Right lobe of liver (tissue), 6 donors: ENCODE measurements around the gene PROK1. TPM values are rescaled to one million over a fixed set of nuclear protein-coding genes. Genes with fewer than 3 reads are reported as not detected.

Experiments
- ATAC-seq, 4 donors: fragments of 200-7000 bp; cut with Tn5 transposase; one replicate each; pipeline ENCODE4 v1.9.1; 2020; ENCODE audit warnings: mild to moderate bottlenecking in 4 of 4, moderate library complexity in 4 of 4
- DNase-seq, 3 donors: peaks; one replicate each; pipeline ENCODE4 v3.0.0-alpha.2; 2020
- H3K27ac ChIP-seq, 3 donors: fragments of 200-600 bp; one replicate each; pipeline ENCODE4 v1.8.0; 2022
- H3K27me3 ChIP-seq, 2 donors: fragments of 200-600 bp; one replicate each; pipeline ENCODE4 v1.8.0; 2022
- H3K36me3 ChIP-seq, 4 donors: fragments of 200-600 bp; sonication (generic) in 1 of 4; one replicate each; pipeline versions ENCODE4 v1.5.1 to v1.8.0; 2017 to 2022; ENCODE audit warnings: control low read depth in 1 of 4
- H3K4me1 ChIP-seq, 4 donors: fragments of 200-600 bp; sonication (generic) in 1 of 4; one replicate each; pipeline versions ENCODE4 v1.5.1 to v1.8.0; 2017 to 2022; ENCODE audit warnings: control low read depth in 1 of 4
- H3K4me3 ChIP-seq, 3 donors: fragments of 200-600 bp; one replicate each; pipeline ENCODE4 v1.8.0; 2022
- H3K9me3 ChIP-seq, 4 donors: fragments of 200-600 bp; sonication (generic) in 1 of 4; one replicate each; pipeline versions ENCODE4 v1.5.1 to v1.8.0; 2017 to 2022; ENCODE audit warnings: control low read depth in 1 of 4
- POLR2A ChIP-seq: fragments of 450-650 bp; IDR thresholded peaks from one replicate; pipeline ENCODE4 v1.6.1; 2017; ENCODE audit warnings: antibody characterized with exemption, mild to moderate bottlenecking
- WGBS: methylation state at CpG from one replicate; pipeline ENCODE4 v1.1.6; 2018; ENCODE audit warnings: low coverage, low lambda C conversion rate; ENCODE audit not compliant: insufficient coverage; ENCODE audit errors: missing lambda C conversion rate; 5-methylcytosine and 5-hydroxymethylcytosine counted together
- intact Hi-C, 2 donors: fragments of 100-400 bp; cut with DNase I; formaldehyde crosslinking; loops; one replicate each; pipeline versions ENCODE4 v1.11.2 to v1.14.1; 2022
- total RNA-seq, 6 experiments: library from RNA; depleted of rRNA in 2 of 6; stranded (reverse); fragments of >200 nt in 2 of 6; fragmentation: NEBNext Ultra II Directional in 3 of 6; extraction: Animal tissue kit (Norgen Biotek cat#: 25700) in 3 of 6; gene quantifications; one replicate each; pipeline versions ENCODE4 v1.1.0 to v1.2.4, GENCODE V29; 2016 to 2023
- TF ChIP-seq, protein P1 (sequence below), 4 donors: fragments of 200-600 bp in 3 of 4; fragments of 450-650 bp in 1 of 4; IDR thresholded peaks; one replicate each; pipeline versions ENCODE4 v1.5.1 to v1.8.0; 2016 to 2022; ENCODE audit warnings: antibody characterized with exemption in 4 of 4, mild to moderate bottlenecking in 2 of 4
- donor health status: DM: no; HTN: yes; CAD: no.
- donor health status: DM: no; HTN: no; CAD: no.
- donor health status: DM: no; HTN: no; CAD: no.
- donor health status: DM: no; HTN: yes; CAD: no.
- donor health status: DM: no; HTN: yes; CAD: no.

The PROK1 gene
- total RNA-seq, 6 experiments from 2014 or later, result not detected

DNA sequence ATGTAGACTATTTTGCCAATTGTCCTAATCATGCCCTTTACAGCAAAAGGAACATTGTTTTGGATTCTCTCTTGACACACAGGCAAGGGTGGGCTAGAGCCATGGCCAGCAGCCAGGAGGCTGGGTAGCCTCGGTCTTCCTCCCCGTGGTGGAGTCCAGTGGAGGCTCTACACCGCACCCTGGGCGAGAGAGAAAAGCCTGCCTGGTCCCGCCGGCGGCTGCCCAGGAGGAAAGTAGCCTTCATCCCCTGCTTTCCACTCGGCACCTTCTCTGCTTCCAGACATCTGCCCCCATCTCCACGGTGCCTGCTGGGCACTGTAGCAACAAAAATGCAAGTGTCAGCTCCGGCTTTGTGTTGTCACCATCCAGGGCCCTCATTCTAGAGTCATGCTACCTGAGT is 21.6 kb downstream of the PROK1 start:
- Histone ChIP-seq H3K36me3 (no peaks in the 10 kb centered on the region), H3K27ac (no peak overlapping the region), H3K4me1 (no peaks in the 10 kb centered on the region), H3K27me3 (no peaks in the 10 kb centered on the region), H3K9me3 (no peaks in the 10 kb centered on the region), H3K4me3 (no peak overlapping the region)
- intact Hi-C loops, result no loop called here
- DNase-seq (no peak), ATAC-seq (no peak)
- 78% methylated on average over 8 of the region's 10 CpGs for WGBS
- no peak for TF ChIP-seq POLR2A
- TF ChIP-seq, protein P1, sequence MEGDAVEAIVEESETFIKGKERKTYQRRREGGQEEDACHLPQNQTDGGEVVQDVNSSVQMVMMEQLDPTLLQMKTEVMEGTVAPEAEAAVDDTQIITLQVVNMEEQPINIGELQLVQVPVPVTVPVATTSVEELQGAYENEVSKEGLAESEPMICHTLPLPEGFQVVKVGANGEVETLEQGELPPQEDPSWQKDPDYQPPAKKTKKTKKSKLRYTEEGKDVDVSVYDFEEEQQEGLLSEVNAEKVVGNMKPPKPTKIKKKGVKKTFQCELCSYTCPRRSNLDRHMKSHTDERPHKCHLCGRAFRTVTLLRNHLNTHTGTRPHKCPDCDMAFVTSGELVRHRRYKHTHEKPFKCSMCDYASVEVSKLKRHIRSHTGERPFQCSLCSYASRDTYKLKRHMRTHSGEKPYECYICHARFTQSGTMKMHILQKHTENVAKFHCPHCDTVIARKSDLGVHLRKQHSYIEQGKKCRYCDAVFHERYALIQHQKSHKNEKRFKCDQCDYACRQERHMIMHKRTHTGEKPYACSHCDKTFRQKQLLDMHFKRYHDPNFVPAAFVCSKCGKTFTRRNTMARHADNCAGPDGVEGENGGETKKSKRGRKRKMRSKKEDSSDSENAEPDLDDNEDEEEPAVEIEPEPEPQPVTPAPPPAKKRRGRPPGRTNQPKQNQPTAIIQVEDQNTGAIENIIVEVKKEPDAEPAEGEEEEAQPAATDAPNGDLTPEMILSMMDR (IDR thresholded peaks at IDR 0.05), result no peak

DNA sequence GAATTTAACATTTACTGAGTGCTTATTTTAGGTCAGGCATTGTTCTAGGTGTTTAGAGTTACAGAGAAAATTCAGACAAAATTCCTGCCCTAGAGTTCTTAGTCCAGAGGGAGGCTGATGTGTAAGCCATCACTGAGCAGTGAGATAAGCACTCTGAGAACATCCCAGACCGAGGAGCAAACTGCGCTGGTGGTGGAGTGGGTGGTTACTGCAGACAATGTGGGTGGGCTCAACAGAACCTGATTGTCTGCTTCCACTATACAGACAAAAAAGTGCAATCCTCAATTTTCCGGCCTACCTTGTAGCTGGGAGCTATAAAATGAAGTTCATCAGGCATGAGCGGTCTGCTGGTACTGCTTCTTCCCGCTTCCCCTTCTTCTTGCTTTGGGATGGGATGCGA is 23.5 kb downstream of the PROK1 start:
- Histone ChIP-seq H3K27ac (no peak overlapping the region), H3K4me3 (no peak overlapping the region), H3K27me3 (no peaks in the 10 kb centered on the region), H3K36me3 (no peaks in the 10 kb centered on the region), H3K4me1 (no peaks in the 10 kb centered on the region), H3K9me3 (no peaks in the 10 kb centered on the region)
- DNase-seq, result no peak
- WGBS, result 95% methylated on average over 5 of the region's 6 CpGs
- no peak for ATAC-seq
- no peak for TF ChIP-seq POLR2A
- TF ChIP-seq, protein P1 (IDR thresholded peaks at IDR 0.05), result no peak
- intact Hi-C loops, result no loop called here

DNA sequence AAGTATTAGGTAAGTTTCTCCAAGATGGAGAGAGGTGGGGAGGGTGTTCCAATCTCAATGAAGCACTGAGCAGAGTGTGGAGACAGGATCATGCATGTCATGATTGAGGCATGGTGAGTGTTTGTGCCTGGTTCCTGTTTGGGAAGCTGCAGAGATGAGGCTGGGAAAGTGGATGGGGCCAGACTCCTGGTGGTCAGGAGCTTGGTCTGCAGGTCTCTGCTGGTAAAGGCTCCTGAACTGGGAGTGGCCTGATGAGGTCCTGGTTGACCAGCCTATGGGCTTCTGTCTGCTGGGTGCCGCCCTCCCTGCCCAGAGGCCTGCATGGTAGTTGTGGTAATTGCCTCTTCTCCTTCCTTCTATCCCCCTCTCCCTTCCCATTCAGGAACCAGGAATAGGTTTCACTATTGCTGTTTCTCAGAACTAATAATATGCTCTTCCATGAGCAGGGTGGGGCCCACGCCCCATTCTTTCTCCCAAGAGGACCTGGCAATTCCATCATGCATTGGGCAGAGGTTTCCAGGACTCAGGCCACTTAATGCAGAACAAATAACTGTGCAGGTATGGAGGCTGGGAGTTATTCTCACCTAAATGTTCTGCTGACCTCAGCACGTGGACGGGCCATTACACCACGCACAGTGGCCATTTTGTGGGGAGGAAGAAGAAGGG is 24.5 kb downstream of the PROK1 start:
- Histone ChIP-seq H3K4me3 (no peak overlapping the region), H3K4me1 (no peaks in the 10 kb centered on the region), H3K9me3 (no peaks in the 10 kb centered on the region), H3K36me3 (no peaks in the 10 kb centered on the region), H3K27me3 (no peaks in the 10 kb centered on the region), H3K27ac (no peak overlapping the region)
- ATAC-seq (no peak), DNase-seq (no peak)
- no peak for TF ChIP-seq POLR2A
- TF ChIP-seq, protein P1 (IDR thresholded peaks at IDR 0.05), result no peak
- intact Hi-C loops, result no loop called here
- no CpG with 5 or more reads among the region's 5 CpGs for WGBS

DNA sequence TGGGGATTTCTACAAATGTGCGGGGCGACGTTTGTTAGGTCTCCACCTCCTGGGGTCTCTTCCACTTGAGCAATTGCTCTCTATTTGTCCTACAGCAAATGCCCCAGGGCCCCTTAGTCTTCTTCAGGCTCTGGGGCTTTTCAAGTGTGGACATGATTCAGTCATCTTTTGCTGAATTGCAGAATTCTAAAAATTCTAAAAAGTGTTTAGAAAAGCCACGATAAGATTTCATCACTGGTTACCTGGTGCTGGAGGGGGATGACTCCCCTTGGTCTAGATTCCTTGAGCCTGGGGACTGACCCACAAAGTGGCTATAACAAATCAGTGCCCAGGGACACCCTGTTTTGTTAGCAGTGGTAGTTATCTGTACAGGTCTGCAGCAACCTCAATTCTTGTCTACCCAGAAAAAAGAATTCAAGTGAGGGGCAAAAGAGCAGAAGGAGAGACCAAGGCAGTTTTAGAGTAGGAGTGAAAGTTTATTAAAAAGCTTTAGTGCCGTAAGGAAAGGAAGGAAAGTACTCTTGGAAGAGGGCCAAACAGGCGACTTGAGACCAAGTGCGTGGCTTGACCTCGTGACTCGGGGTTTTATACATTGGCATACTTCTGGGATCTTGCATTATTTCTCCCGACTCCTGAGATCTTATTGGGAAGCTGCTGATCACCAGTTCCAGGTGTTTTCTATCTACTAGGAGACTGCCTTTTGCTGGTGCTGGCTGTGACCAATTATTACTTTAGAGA is 25.2 kb downstream of the PROK1 start:
- 34% methylated on average over 9 of the region's 10 CpGs for WGBS
- TF ChIP-seq, protein P1 (IDR thresholded peaks at IDR 0.05), result no peak
- TF ChIP-seq POLR2A, result no peak
- intact Hi-C loops, result no loop called here
- DNase-seq, result no peak
- no peak overlapping the region for H3K4me3 ChIP-seq
- no peaks in the 10 kb centered on the region for H3K36me3 ChIP-seq
- no peaks in the 10 kb centered on the region for H3K27me3 ChIP-seq
- no peak for ATAC-seq
- H3K9me3 ChIP-seq, result no peaks in the 10 kb centered on the region
- no peak overlapping the region for H3K27ac ChIP-seq
- no peaks in the 10 kb centered on the region for H3K4me1 ChIP-seq
